K562 (cell line): Measurements from ENCODE around the gene DCST1. TPM values are rescaled to one million over a fixed set of nuclear protein-coding genes. Genes with fewer than 3 reads are reported as not detected.

Experiments
- ATAC-seq: fragments of 200-7000 bp; cut with Tn5 transposase; 3 replicates; pipeline ENCODE4 v1.9.1; 2020; ENCODE audit warnings: moderate library complexity
- BruUV-seq: library from RNA; stranded (reverse); fragments of 400-500 nt; replicated peaks from 2 replicates; lab custom pipeline; 2021; lab: Mats Ljungman, UMichigan
- CTCF ChIA-PET: fragments of 300-600 bp; formaldehyde crosslinking; extraction: SDS; loops from one replicate; lab custom pipeline; 2021; ENCODE audit warnings: low intra/inter-chr PET ratio; lab: Yijun Ruan, JAX
- POLR2A ChIA-PET: fragments of 300-600, 350-650 bp; sonication (Branson Sonifier 250); formaldehyde crosslinking; extraction: SDS; loops from one replicate; lab custom pipeline; 2021; ENCODE audit warnings: antibody characterized with exemption, inconsistent platforms; lab: Yijun Ruan, JAX
- DNase-seq, 4 experiments: peaks; one replicate each; pipeline versions ENCODE4 v3.0.0 to v3.0.0-alpha.2; 2011 to 2018; ENCODE audit warnings: low spot score in 3 of 4, mixed read lengths in 3 of 4; ENCODE audit errors: extremely low read depth in 1 of 4
- FAIRE-seq: peaks from 2 replicates; lab custom pipeline; 2011; peaks lifted over from hg19 to GRCh38; lab: Jason Lieb, UNC
- H2AFZ ChIP-seq: 2 replicates; pipeline ENCODE4 v1.6.0; 2011; ENCODE audit warnings: low read depth, low read length, control low read depth, inconsistent platforms
- H3K27ac ChIP-seq: fragments of 200-600 bp; 3 replicates; pipeline ENCODE4 v1.8.0; 2011; ENCODE audit warnings: low read depth, mild to moderate bottlenecking, control low read depth, inconsistent platforms, low read length, moderate library complexity, mixed read lengths; ENCODE audit errors: extremely low read depth
- H3K27me3 ChIP-seq, 2 experiments: fragments of 300-600 bp in 1 of 2; 2 replicates in 1 of 2; 3 replicates in 1 of 2; pipeline versions ENCODE4 v1.6.0 to v1.8.0; 2011; ENCODE audit warnings: inconsistent platforms in 2 of 2, low read length in 2 of 2, mild to moderate bottlenecking in 1 of 2, mixed read lengths in 1 of 2, moderate library complexity in 1 of 2; ENCODE audit not compliant: control insufficient read depth in 2 of 2, insufficient read depth in 2 of 2
- H3K36me3 ChIP-seq: fragments of 300-600 bp; 3 replicates; pipeline ENCODE4 v1.8.0; 2011; ENCODE audit warnings: mild to moderate bottlenecking, low read length, inconsistent platforms; ENCODE audit not compliant: control insufficient read depth, insufficient read depth
- H3K4me1 ChIP-seq, 2 experiments: fragments of 200-600 bp in 1 of 2; replicated peaks in 1 of 2; 2 replicates in 1 of 2; 3 replicates in 1 of 2; pipeline versions ENCODE4 v1.5.1 to v1.8.0; 2011; ENCODE audit warnings: inconsistent platforms in 2 of 2, low read length in 2 of 2, mild to moderate bottlenecking in 1 of 2, mixed read lengths in 1 of 2, moderate library complexity in 1 of 2; ENCODE audit not compliant: control insufficient read depth in 2 of 2, insufficient read depth in 2 of 2
- H3K4me2 ChIP-seq: 2 replicates; pipeline ENCODE4 v1.6.1; 2011; ENCODE audit warnings: low read length, control low read depth, inconsistent platforms, mixed read lengths; ENCODE audit not compliant: insufficient read depth
- H3K4me3 ChIP-seq: fragments of 200-600 bp; sonication (generic), shearing (Covaris generic); 2 replicates; pipeline ENCODE4 v1.5.1; 2016; ENCODE audit warnings: control low read depth, inconsistent platforms
- H3K79me2 ChIP-seq: fragments of 200-600 bp; 3 replicates; pipeline ENCODE4 v1.8.0; 2011; ENCODE audit warnings: low read length, inconsistent platforms; ENCODE audit not compliant: control insufficient read depth, insufficient read depth
- H3K9ac ChIP-seq, 2 experiments: 2 replicates each; pipeline versions ENCODE4 v1.6.0 to v1.6.1; 2011; ENCODE audit warnings: low read depth in 2 of 2, low read length in 2 of 2, control low read depth in 1 of 2, inconsistent platforms in 1 of 2, mild to moderate bottlenecking in 1 of 2, mixed read lengths in 1 of 2; ENCODE audit not compliant: insufficient read depth in 1 of 2
- H3K9me1 ChIP-seq: one replicate; pipeline ENCODE4 v1.6.0; 2011; ENCODE audit warnings: inconsistent platforms, mild to moderate bottlenecking, low read length, moderate library complexity; ENCODE audit not compliant: control insufficient read depth, insufficient read depth
- H3K9me3 ChIP-seq: replicated peaks from 2 replicates; pipeline ENCODE4 v1.5.1; 2011; ENCODE audit warnings: low read depth, low read length, inconsistent platforms; ENCODE audit not compliant: control insufficient read depth, insufficient read depth
- H4K20me1 ChIP-seq: replicated peaks from 2 replicates; pipeline ENCODE4 v1.6.1; 2011; ENCODE audit warnings: low read length, inconsistent platforms, mixed read lengths; ENCODE audit not compliant: control insufficient read depth, insufficient read depth
- ASH1L ChIP-seq: fragments of 450-650 bp; IDR thresholded peaks from 2 replicates; pipeline ENCODE4 v1.6.1; 2018; ENCODE audit warnings: borderline replicate concordance, mild to moderate bottlenecking, low read depth; ENCODE audit not compliant: partially characterized antibody
- CBX1 ChIP-seq: sonication (generic); IDR thresholded peaks from 2 replicates; pipeline ENCODE4 v1.6.1; 2016; ENCODE audit warnings: antibody characterized with exemption, low read depth, mild to moderate bottlenecking
- CREB3L1 ChIP-seq: fragments of 450-650 bp; IDR thresholded peaks from 2 replicates; pipeline ENCODE4 v1.6.1; 2014; ENCODE audit warnings: low read depth, mild to moderate bottlenecking, moderate library complexity, borderline replicate concordance
- GTF2E2 ChIP-seq: fragments of 200-800 bp; sonication (Bioruptor generic); IDR thresholded peaks from 2 replicates; pipeline ENCODE4 v1.6.1; 2016; ENCODE audit warnings: missing genetic modification characterization, missing compliant biosample characterization
- NFXL1 ChIP-seq: fragments of 450-650 bp; formaldehyde crosslinking; IDR thresholded peaks from 2 replicates; pipeline ENCODE4 v1.4.0; 2021; ENCODE audit warnings: mild to moderate bottlenecking
- SAP30 ChIP-seq: fragments of 200-600 bp; sonication (generic); IDR thresholded peaks from 2 replicates; pipeline ENCODE4 v1.6.1; 2012; ENCODE audit warnings: borderline replicate concordance, low read depth, mild to moderate bottlenecking, moderate library complexity, low read length, control low read depth, inconsistent platforms; ENCODE audit not compliant: insufficient read depth, poor library complexity, severe bottlenecking
- SMAD4 ChIP-seq: fragments of 250-450 bp; sonication (Bioruptor Pico); conservative IDR thresholded peaks from 2 replicates; pipeline ENCODE4 v1.8.0; 2021; ENCODE audit warnings: inconsistent platforms, mild to moderate bottlenecking, moderate library complexity
- SPI1 ChIP-seq: IDR thresholded peaks from 2 replicates; pipeline ENCODE4 v1.6.1; 2011; ENCODE audit warnings: low read depth, low read length, control low read depth, borderline replicate concordance
- TEAD2 ChIP-seq: fragments of 450-650 bp; IDR thresholded peaks from 2 replicates; pipeline ENCODE4 v1.6.1; 2016; ENCODE audit warnings: missing genetic modification characterization, control low read depth, missing compliant biosample characterization
- ZNF668 ChIP-seq: fragments of 250-450 bp; sonication (Bioruptor Pico); IDR thresholded peaks from 2 replicates; pipeline ENCODE4 v1.8.0; 2022; ENCODE audit warnings: mild to moderate bottlenecking, inconsistent platforms
- WGBS: fragments of 100-300 bp; shearing (Covaris generic); methylation state at CpG from one replicate; pipeline ENCODE4 v1.1.6; 2016; ENCODE audit warnings: low coverage, mixed read lengths; ENCODE audit not compliant: insufficient coverage; ENCODE audit errors: missing lambda C conversion rate; 5-methylcytosine and 5-hydroxymethylcytosine counted together
- in situ Hi-C: fragments of 300-500 bp; cut with MboI; formaldehyde crosslinking; loops from 4 replicates; pipeline ENCODE4 v1.15.0; 2018; ENCODE audit warnings: inconsistent platforms, mixed read lengths
- intact Hi-C: fragments of 100-400 bp; cut with micrococcal nuclease; formaldehyde crosslinking; loops from 2 replicates; pipeline ENCODE4 v1.14.2; 2022
- polyA plus RNA-seq, 8 experiments: library from polyadenylated mRNA; depleted of rRNA in 4 of 8; stranded (reverse) in 5 of 8; unstranded in 3 of 8; fragments of >200 nt; fragmentation: Nextera tagmentation in 2 of 8; fragmentation: Illumina TruSeq in 1 of 8; extraction: Ambion mirVana in 2 of 8; extraction: Trizol in 1 of 8; gene quantifications; 2 replicates each; pipeline versions ENCODE4 v1.2.1 to v1.2.3, GENCODE V29; 2011 to 2014; ENCODE audit warnings: inconsistent platforms in 1 of 8, missing spikeins in 1 of 8
- total RNA-seq, 7 experiments: library from RNA; depleted of rRNA in 6 of 7; stranded (reverse); fragments of >200 nt in 6 of 7; fragmentation: Illumina TruSeq in 2 of 7; extraction: Trizol in 2 of 7; gene quantifications; 2 replicates each; pipeline versions ENCODE4 v1.2.1 to v1.2.3, GENCODE V29; 2011 to 2021; ENCODE audit warnings: low replicate concordance in 1 of 7
- TF ChIP-seq, protein P1 (sequence below): sonication (generic); formaldehyde crosslinking; IDR thresholded peaks from 2 replicates; pipeline ENCODE4 v1.8.0; 2023; ENCODE audit warnings: mild to moderate bottlenecking, missing genetic modification reagents

Gene DCST1
- total and polyA plus RNA-seq, 9 of the 15 experiments (the other 6 are each of a cell fraction or from before 2014, with no cell fraction given), result not detected

GRCh38 chr1:155073377-155074242, 40.0 kb downstream of the DCST1 start:
- no peak overlapping the region for H3K4me3 ChIP-seq

GRCh38 chr1:155075535-155075934, 41.9 kb downstream of the DCST1 start:
- Histone ChIP-seq H3K9me1 (peaks cover 6% of the 10 kb centered on the region), H3K4me1 (peaks cover 40 to 57% of the 10 kb centered on the region in 2 experiments), H3K9ac (peak overlapping the region in 1 of 2 experiments; percentile 81; a peak in 2 of 4 replicates), H2AFZ (no peak overlapping the region), H3K4me2 (no peak overlapping the region), H3K27ac (no peak overlapping the region), H3K4me3 (no peak overlapping the region), H4K20me1 (no peaks in the 10 kb centered on the region; the same call in 1 of the 2 replicates), H3K9me3 (no peaks in the 10 kb centered on the region), H3K36me3 (no peaks in the 10 kb centered on the region), H3K79me2 (peaks cover 3% of the 10 kb centered on the region; the same call in 2 of the 3 replicates), H3K27me3 (no peaks in the 10 kb centered on the region)
- DNase-seq, result no peak
- ChIA-PET POLR2A (interaction anchor here (0.6 to 1.1 kb wide), 5 partner anchors 11 to 181 kb away, joined by 3 to 4 read pairs (median 3); no protein-coding TSS in a partner anchor), CTCF (no interaction called here)
- 32% methylated on average over 5 of the region's 5 CpGs for WGBS
- ATAC-seq, result no peak
- no peak for FAIRE-seq
- no TSS peak for BruUV-seq
- intact Hi-C loops, result loop anchor here (5.0 kb wide), 1 partner anchor 73 kb away; the partner anchor contains the start of gene ZBTB7B
- in situ Hi-C loops, result no loop called here
- TF ChIP-seq TEAD2 (tag), result no peak
- no peak for TF ChIP-seq NFXL1 (CRISPR knock-in tag)
- TF ChIP-seq ASH1L, result no peak
- TF ChIP-seq ZNF668, result no peak
- no peak for TF ChIP-seq GTF2E2 (tag)
- no peak for TF ChIP-seq SAP30
- no peak for TF ChIP-seq SMAD4 (CRISPR knock-in tag)
- no peak for TF ChIP-seq CREB3L1
- TF ChIP-seq, protein P1, sequence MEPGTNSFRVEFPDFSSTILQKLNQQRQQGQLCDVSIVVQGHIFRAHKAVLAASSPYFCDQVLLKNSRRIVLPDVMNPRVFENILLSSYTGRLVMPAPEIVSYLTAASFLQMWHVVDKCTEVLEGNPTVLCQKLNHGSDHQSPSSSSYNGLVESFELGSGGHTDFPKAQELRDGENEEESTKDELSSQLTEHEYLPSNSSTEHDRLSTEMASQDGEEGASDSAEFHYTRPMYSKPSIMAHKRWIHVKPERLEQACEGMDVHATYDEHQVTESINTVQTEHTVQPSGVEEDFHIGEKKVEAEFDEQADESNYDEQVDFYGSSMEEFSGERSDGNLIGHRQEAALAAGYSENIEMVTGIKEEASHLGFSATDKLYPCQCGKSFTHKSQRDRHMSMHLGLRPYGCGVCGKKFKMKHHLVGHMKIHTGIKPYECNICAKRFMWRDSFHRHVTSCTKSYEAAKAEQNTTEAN, result no peak

More at GRCh38 chr1:155073377-155074242, 40.0 kb downstream of the DCST1 start:
- peak overlapping the region in 1 of 2 experiments; percentile 59; a peak in 1 of 4 replicates for H3K9ac ChIP-seq
- ATAC-seq (no peak), FAIRE-seq (no peak), DNase-seq (no peak)
- no peaks in the 10 kb centered on the region for H3K9me3 ChIP-seq
- H2AFZ ChIP-seq, result no peak overlapping the region
- no peak overlapping the region for H3K27ac ChIP-seq
- ChIA-PET CTCF (no interaction called here), POLR2A (interaction anchor here (0.8 to 1.1 kb wide), 2 partner anchors 10 to 23 kb away, joined by 3 read pairs; partner anchors contain the start of gene EFNA4)
- H3K4me1 ChIP-seq, result peaks cover 42 to 51% of the 10 kb centered on the region in 2 experiments
- TF ChIP-seq SPI1 (0 out of 2 replicates have a peak, but pooled peaks have one; percentile 3), CBX1 (no peak)
- peaks cover 6% of the 10 kb centered on the region for H3K9me1 ChIP-seq
- no peak overlapping the region for H3K4me2 ChIP-seq
- WGBS, result 82% methylated on average over 3 of the region's 3 CpGs
- no peaks in the 10 kb centered on the region for H3K27me3 ChIP-seq
- BruUV-seq, result no TSS peak
- H3K36me3 ChIP-seq, result peaks cover 11% of the 10 kb centered on the region; the same call in 1 of the 3 replicates
- in situ Hi-C loops, result no loop called here
- H4K20me1 ChIP-seq, result no peaks in the 10 kb centered on the region; the same call in 1 of the 2 replicates
- no peaks in the 10 kb centered on the region for H3K79me2 ChIP-seq
- intact Hi-C loops, result no loop called here
